ENCODE results near the gene THSD1.

THSD1 gene

GRCh38 chr13:52385870-52386269 lies 20.1 kb downstream of the THSD1 start:
- Histone ChIP-seq H3K4me2 (ENCODE audit: low read length) (no peak overlapping the region), H3K4me1 (ENCODE audit: low read length) (no peaks in the 10 kb centered on the region), H3K9ac (ENCODE audit: low read length) (no peak overlapping the region), H3K36me3 (replicated peaks; ENCODE audit: low read depth, low read length) (no peaks in the 10 kb centered on the region), H3K27me3 (ENCODE audit: low read depth, low read length) (no peaks in the 10 kb centered on the region), H3K27ac (ENCODE audit: low read length) (no peak overlapping the region), H3K4me3 (ENCODE audit: low read length) (no peak overlapping the region), H2AFZ (ENCODE audit: low read depth, low read length) (no peak overlapping the region), H3K9me3 (ENCODE audit: insufficient read depth, low read length) (no peaks in the 10 kb centered on the region), H4K20me1 (ENCODE audit: insufficient read depth, low read length) (no peaks in the 10 kb centered on the region), H3K79me2 (ENCODE audit: low read length) (no peaks in the 10 kb centered on the region)
- no peak for TF ChIP-seq EZH2phosphoT487 (IDR thresholded peaks at IDR 0.05; ENCODE audit: low read depth)
- TF ChIP-seq CTCF (IDR thresholded peaks at IDR 0.05; ENCODE audit: low read depth, low read length): no peak

- Histone ChIP-seq H3K27ac (ENCODE audit: low read length) (no peak overlapping the region), H3K4me2 (ENCODE audit: low read length) (no peak overlapping the region), H3K4me1 (ENCODE audit: low read length) (no peaks in the 10 kb centered on the region), H3K9me3 (ENCODE audit: insufficient read depth, low read length) (no peaks in the 10 kb centered on the region), H3K27me3 (ENCODE audit: low read depth, low read length) (no peaks in the 10 kb centered on the region), H4K20me1 (ENCODE audit: insufficient read depth, low read length) (no peaks in the 10 kb centered on the region), H2AFZ (ENCODE audit: low read depth, low read length) (no peak overlapping the region), H3K36me3 (replicated peaks; ENCODE audit: low read depth, low read length) (no peaks in the 10 kb centered on the region), H3K4me3 (ENCODE audit: low read length) (no peak overlapping the region), H3K9ac (ENCODE audit: low read length) (no peak overlapping the region), H3K79me2 (ENCODE audit: low read length) (no peaks in the 10 kb centered on the region)
- TF ChIP-seq CTCF (IDR thresholded peaks at IDR 0.05; ENCODE audit: low read depth, low read length): no peak
- TF ChIP-seq EZH2phosphoT487 (IDR thresholded peaks at IDR 0.05; ENCODE audit: low read depth): no peak
These were observed 22.6 kb downstream of the THSD1 start for GRCh38 chr13:52383366-52383765.

GRCh38 chr13:52378312-52378711 lies 27.7 kb downstream of the THSD1 start:
- no peaks in the 10 kb centered on the region for H3K27me3 ChIP-seq (ENCODE audit: low read depth, low read length)
- no peak overlapping the region for H3K9ac ChIP-seq (ENCODE audit: low read length)
- no peak overlapping the region for H3K4me2 ChIP-seq (ENCODE audit: low read length)
- H3K79me2 ChIP-seq (ENCODE audit: low read length): no peaks in the 10 kb centered on the region
- no peaks in the 10 kb centered on the region for H4K20me1 ChIP-seq (ENCODE audit: insufficient read depth, low read length)
- H3K4me3 ChIP-seq (ENCODE audit: low read length): no peak overlapping the region
- no peak overlapping the region for H3K27ac ChIP-seq (ENCODE audit: low read length)
- H3K4me1 ChIP-seq (ENCODE audit: low read length): no peaks in the 10 kb centered on the region
- H2AFZ ChIP-seq (ENCODE audit: low read depth, low read length): no peak overlapping the region
- H3K36me3 ChIP-seq (replicated peaks; ENCODE audit: low read depth, low read length): no peaks in the 10 kb centered on the region
- no peaks in the 10 kb centered on the region for H3K9me3 ChIP-seq (ENCODE audit: insufficient read depth, low read length)
- no peak for TF ChIP-seq EZH2phosphoT487 (IDR thresholded peaks at IDR 0.05; ENCODE audit: low read depth)
- no peak for TF ChIP-seq CTCF (IDR thresholded peaks at IDR 0.05; ENCODE audit: low read depth, low read length)

- Histone ChIP-seq H2AFZ (ENCODE audit: low read depth, low read length) (no peak overlapping the region), H3K4me2 (ENCODE audit: low read length) (no peak overlapping the region)
- TF ChIP-seq EZH2phosphoT487 (IDR thresholded peaks at IDR 0.05; ENCODE audit: low read depth) (no peak), CTCF (IDR thresholded peaks at IDR 0.05; ENCODE audit: low read depth, low read length) (no peak)
These were observed 28.1 kb downstream of the THSD1 start for GRCh38 chr13:52377898-52378297.

More at GRCh38 chr13:52377898-52378297, 28.1 kb downstream of the THSD1 start:
- Histone ChIP-seq H4K20me1 (ENCODE audit: insufficient read depth, low read length) (no peaks in the 10 kb centered on the region), H3K4me1 (ENCODE audit: low read length) (no peaks in the 10 kb centered on the region), H3K9me3 (ENCODE audit: insufficient read depth, low read length) (no peaks in the 10 kb centered on the region), H3K4me3 (ENCODE audit: low read length) (no peak overlapping the region), H3K79me2 (ENCODE audit: low read length) (no peaks in the 10 kb centered on the region), H3K27ac (ENCODE audit: low read length) (no peak overlapping the region), H3K9ac (ENCODE audit: low read length) (no peak overlapping the region), H3K27me3 (ENCODE audit: low read depth, low read length) (no peaks in the 10 kb centered on the region), H3K36me3 (replicated peaks; ENCODE audit: low read depth, low read length) (no peaks in the 10 kb centered on the region)

Measured in OCI-LY3 (cell line).